K562 (cell line): ENCODE data around the gene IBTK. TPM values are rescaled to one million over a fixed set of nuclear protein-coding genes. Genes with fewer than 3 reads are reported as not detected.

ENCODE experiments used
- ATAC-seq: fragments of 200-7000 bp; cut with Tn5 transposase; 3 replicates; pipeline ENCODE4 v1.9.1; 2020; ENCODE audit warnings: moderate library complexity
- BruUV-seq: library from RNA; stranded (reverse); fragments of 400-500 nt; replicated peaks from 2 replicates; lab custom pipeline; 2021; lab: Mats Ljungman, UMichigan
- CTCF ChIA-PET: fragments of 300-600 bp; formaldehyde crosslinking; extraction: SDS; loops from one replicate; lab custom pipeline; 2021; ENCODE audit warnings: low intra/inter-chr PET ratio; lab: Yijun Ruan, JAX
- POLR2A ChIA-PET: fragments of 300-600, 350-650 bp; sonication (Branson Sonifier 250); formaldehyde crosslinking; extraction: SDS; loops from one replicate; lab custom pipeline; 2021; ENCODE audit warnings: antibody characterized with exemption, inconsistent platforms; lab: Yijun Ruan, JAX
- DNase-seq, 4 experiments: peaks; one replicate each; pipeline versions ENCODE4 v3.0.0 to v3.0.0-alpha.2; 2011 to 2018; ENCODE audit warnings: low spot score in 3 of 4, mixed read lengths in 3 of 4; ENCODE audit errors: extremely low read depth in 1 of 4
- FAIRE-seq: peaks from 2 replicates; lab custom pipeline; 2011; peaks lifted over from hg19 to GRCh38; lab: Jason Lieb, UNC
- H2AFZ ChIP-seq: 2 replicates; pipeline ENCODE4 v1.6.0; 2011; ENCODE audit warnings: low read depth, low read length, control low read depth, inconsistent platforms
- H3K27ac ChIP-seq: fragments of 200-600 bp; 3 replicates; pipeline ENCODE4 v1.8.0; 2011; ENCODE audit warnings: low read depth, mild to moderate bottlenecking, control low read depth, inconsistent platforms, low read length, moderate library complexity, mixed read lengths; ENCODE audit errors: extremely low read depth
- H3K27me3 ChIP-seq, 2 experiments: fragments of 300-600 bp in 1 of 2; 2 replicates in 1 of 2; 3 replicates in 1 of 2; pipeline versions ENCODE4 v1.6.0 to v1.8.0; 2011; ENCODE audit warnings: inconsistent platforms in 2 of 2, low read length in 2 of 2, mild to moderate bottlenecking in 1 of 2, mixed read lengths in 1 of 2, moderate library complexity in 1 of 2; ENCODE audit not compliant: control insufficient read depth in 2 of 2, insufficient read depth in 2 of 2
- H3K36me3 ChIP-seq: fragments of 300-600 bp; 3 replicates; pipeline ENCODE4 v1.8.0; 2011; ENCODE audit warnings: mild to moderate bottlenecking, low read length, inconsistent platforms; ENCODE audit not compliant: control insufficient read depth, insufficient read depth
- H3K4me1 ChIP-seq, 2 experiments: fragments of 200-600 bp in 1 of 2; replicated peaks in 1 of 2; 2 replicates in 1 of 2; 3 replicates in 1 of 2; pipeline versions ENCODE4 v1.5.1 to v1.8.0; 2011; ENCODE audit warnings: inconsistent platforms in 2 of 2, low read length in 2 of 2, mild to moderate bottlenecking in 1 of 2, mixed read lengths in 1 of 2, moderate library complexity in 1 of 2; ENCODE audit not compliant: control insufficient read depth in 2 of 2, insufficient read depth in 2 of 2
- H3K4me2 ChIP-seq: 2 replicates; pipeline ENCODE4 v1.6.1; 2011; ENCODE audit warnings: low read length, control low read depth, inconsistent platforms, mixed read lengths; ENCODE audit not compliant: insufficient read depth
- H3K4me3 ChIP-seq: fragments of 200-600 bp; sonication (generic), shearing (Covaris generic); 2 replicates; pipeline ENCODE4 v1.5.1; 2016; ENCODE audit warnings: control low read depth, inconsistent platforms
- H3K79me2 ChIP-seq: fragments of 200-600 bp; 3 replicates; pipeline ENCODE4 v1.8.0; 2011; ENCODE audit warnings: low read length, inconsistent platforms; ENCODE audit not compliant: control insufficient read depth, insufficient read depth
- H3K9ac ChIP-seq, 2 experiments: 2 replicates each; pipeline versions ENCODE4 v1.6.0 to v1.6.1; 2011; ENCODE audit warnings: low read depth in 2 of 2, low read length in 2 of 2, control low read depth in 1 of 2, inconsistent platforms in 1 of 2, mild to moderate bottlenecking in 1 of 2, mixed read lengths in 1 of 2; ENCODE audit not compliant: insufficient read depth in 1 of 2
- H3K9me1 ChIP-seq: one replicate; pipeline ENCODE4 v1.6.0; 2011; ENCODE audit warnings: inconsistent platforms, mild to moderate bottlenecking, low read length, moderate library complexity; ENCODE audit not compliant: control insufficient read depth, insufficient read depth
- H3K9me3 ChIP-seq: replicated peaks from 2 replicates; pipeline ENCODE4 v1.5.1; 2011; ENCODE audit warnings: low read depth, low read length, inconsistent platforms; ENCODE audit not compliant: control insufficient read depth, insufficient read depth
- H4K20me1 ChIP-seq: replicated peaks from 2 replicates; pipeline ENCODE4 v1.6.1; 2011; ENCODE audit warnings: low read length, inconsistent platforms, mixed read lengths; ENCODE audit not compliant: control insufficient read depth, insufficient read depth
- ATF3 ChIP-seq, 2 experiments: fragments of 450-650 bp in 1 of 2; sonication (generic) in 1 of 2; formaldehyde crosslinking in 1 of 2; IDR thresholded peaks in 1 of 2; conservative IDR thresholded peaks in 1 of 2; 2 replicates each; pipeline versions ENCODE4 v1.6.1 to v1.8.1; 2016 to 2023; ENCODE audit warnings: mild to moderate bottlenecking in 2 of 2, moderate library complexity in 2 of 2, inconsistent platforms in 1 of 2, missing genetic modification reagents in 1 of 2
- FOSL1 ChIP-seq: fragments of 200-800 bp; sonication (Bioruptor generic); conservative IDR thresholded peaks from 2 replicates; pipeline ENCODE4 v1.6.1; 2016; ENCODE audit warnings: missing genetic modification characterization, missing compliant biosample characterization
- JUN ChIP-seq, 2 experiments: sonication (generic) in 1 of 2; formaldehyde crosslinking in 1 of 2; IDR thresholded peaks; 2 replicates each; pipeline versions ENCODE4 v1.6.1 to v1.8.0; 2012 to 2022; ENCODE audit warnings: borderline replicate concordance in 2 of 2, mild to moderate bottlenecking in 2 of 2, improper control_type of control experiment in 1 of 2, low read depth in 1 of 2, low read length in 1 of 2, missing genetic modification reagents in 1 of 2
- JUND ChIP-seq, 2 experiments: IDR thresholded peaks; 2 replicates in 1 of 2; 3 replicates in 1 of 2; pipeline ENCODE4 v1.6.1; 2011; ENCODE audit warnings: borderline replicate concordance in 2 of 2, low read depth in 2 of 2, low read length in 2 of 2, improper control_type of control experiment in 1 of 2, missing biosample characterization in 1 of 2, missing genetic modification characterization in 1 of 2, missing genetic modification reagents in 1 of 2
- KDM2B ChIP-seq: fragments of 250-450 bp; sonication (Bioruptor Pico); IDR thresholded peaks from 2 replicates; pipeline ENCODE4 v1.8.0; 2021; ENCODE audit warnings: mild to moderate bottlenecking, moderate library complexity
- KLF6 ChIP-seq: fragments of 250-450 bp; sonication (Bioruptor Pico); IDR thresholded peaks from 2 replicates; pipeline ENCODE4 v1.4.0; 2020; ENCODE audit warnings: mild to moderate bottlenecking, moderate library complexity, borderline replicate concordance
- NR1H2 ChIP-seq: sonication (generic); formaldehyde crosslinking; IDR thresholded peaks from 2 replicates; pipeline ENCODE4 v1.4.0; 2020; ENCODE audit warnings: mild to moderate bottlenecking, missing genetic modification reagents
- PBX2 ChIP-seq, 2 experiments: IDR thresholded peaks in 1 of 2; conservative IDR thresholded peaks in 1 of 2; 2 replicates each; pipeline ENCODE4 v1.6.1; 2016; ENCODE audit warnings: low read depth in 2 of 2, mild to moderate bottlenecking in 1 of 2, missing compliant biosample characterization in 1 of 2, missing genetic modification characterization in 1 of 2, moderate library complexity in 1 of 2
- PKNOX1 ChIP-seq: fragments of 450-650 bp; IDR thresholded peaks from 2 replicates; pipeline ENCODE4 v1.6.1; 2016
- TAF1 ChIP-seq: IDR thresholded peaks from 2 replicates; pipeline ENCODE4 v1.6.1; 2011; ENCODE audit warnings: mild to moderate bottlenecking, low read length, moderate library complexity; ENCODE audit not compliant: insufficient read depth, control insufficient read depth, severe bottlenecking; ENCODE audit errors: extremely low read depth
- ZBTB2 ChIP-seq: fragments of 450-650 bp; IDR thresholded peaks from 2 replicates; pipeline ENCODE4 v1.6.1; 2016; ENCODE audit warnings: antibody characterized with exemption
- WGBS: fragments of 100-300 bp; shearing (Covaris generic); methylation state at CpG from one replicate; pipeline ENCODE4 v1.1.6; 2016; ENCODE audit warnings: low coverage, mixed read lengths; ENCODE audit not compliant: insufficient coverage; ENCODE audit errors: missing lambda C conversion rate; 5-methylcytosine and 5-hydroxymethylcytosine counted together
- in situ Hi-C: fragments of 300-500 bp; cut with MboI; formaldehyde crosslinking; loops from 4 replicates; pipeline ENCODE4 v1.15.0; 2018; ENCODE audit warnings: inconsistent platforms, mixed read lengths
- intact Hi-C: fragments of 100-400 bp; cut with micrococcal nuclease; formaldehyde crosslinking; loops from 2 replicates; pipeline ENCODE4 v1.14.2; 2022
- polyA plus RNA-seq, 8 experiments: library from polyadenylated mRNA; depleted of rRNA in 4 of 8; stranded (reverse) in 5 of 8; unstranded in 3 of 8; fragments of >200 nt; fragmentation: Nextera tagmentation in 2 of 8; fragmentation: Illumina TruSeq in 1 of 8; extraction: Ambion mirVana in 2 of 8; extraction: Trizol in 1 of 8; gene quantifications; 2 replicates each; pipeline versions ENCODE4 v1.2.1 to v1.2.3, GENCODE V29; 2011 to 2014; ENCODE audit warnings: inconsistent platforms in 1 of 8, missing spikeins in 1 of 8
- total RNA-seq, 7 experiments: library from RNA; depleted of rRNA in 6 of 7; stranded (reverse); fragments of >200 nt in 6 of 7; fragmentation: Illumina TruSeq in 2 of 7; extraction: Trizol in 2 of 7; gene quantifications; 2 replicates each; pipeline versions ENCODE4 v1.2.1 to v1.2.3, GENCODE V29; 2011 to 2021; ENCODE audit warnings: low replicate concordance in 1 of 7

Gene IBTK
- total and polyA plus RNA-seq, 9 of the 15 experiments (the other 6 are each of a cell fraction or from before 2014, with no cell fraction given) = 13.2 to 36.4 (median 21.8) TPM

GRCh38 chr6:82144852-82145340 is 102.6 kb downstream of the IBTK start:
- Histone ChIP-seq H2AFZ (no peak overlapping the region), H3K4me1 (0 out of 5 replicates have a peak, but pooled peaks cover 0 to 4% of the 10 kb centered on the region in 2 experiments), H3K27ac (no peak overlapping the region), H3K27me3 (no peaks in the 10 kb centered on the region), H3K4me2 (no peak overlapping the region), H3K9me3 (no peaks in the 10 kb centered on the region), H3K9ac (no peak overlapping the region), H4K20me1 (no peaks in the 10 kb centered on the region), H3K79me2 (no peaks in the 10 kb centered on the region), H3K9me1 (no peaks in the 10 kb centered on the region), H3K36me3 (no peaks in the 10 kb centered on the region), H3K4me3 (no peak overlapping the region)
- FAIRE-seq (no peak), DNase-seq (peak in 1 of 4 experiments; percentile 4), ATAC-seq (no peak)
- in situ Hi-C loops (no loop called here), intact Hi-C loops (no loop called here)
- CTCF ChIA-PET = no interaction called here
- WGBS = 3% methylated on average over 5 of the region's 5 CpGs
- TF ChIP-seq JUN (IDR thresholded peaks at IDR 0.05; ENCODE audit: borderline replicate concordance, low read depth, low read length) = 0 out of 2 replicates have a peak, but pooled peaks have one; percentile 29
- no peak for TF ChIP-seq JUN (CRISPR knock-in tag; IDR thresholded peaks at IDR 0.05; ENCODE audit: borderline replicate concordance)
- peak; percentile 28 for TF ChIP-seq FOSL1 (tag)
- TF ChIP-seq TAF1 = no peak
- TF ChIP-seq KDM2B (CRISPR knock-in tag) = no peak
- no peak for TF ChIP-seq PBX2 (CRISPR knock-in tag; IDR thresholded peaks at IDR 0.05; ENCODE audit: low read depth)
- TF ChIP-seq PBX2 (tag; conservative IDR thresholded peaks at IDR 0.05; ENCODE audit: low read depth) = peak; percentile 38
- peak; percentile 47 for TF ChIP-seq ATF3 (IDR thresholded peaks at IDR 0.05)
- no peak for TF ChIP-seq ATF3 (CRISPR knock-in tag; conservative IDR thresholded peaks at IDR 0.05)
- no peak for TF ChIP-seq NR1H2 (CRISPR knock-in tag)
- TF ChIP-seq ZBTB2 = no peak
- 0 out of 2 replicates have a peak, but pooled peaks have one; percentile 17 for TF ChIP-seq PKNOX1
- TF ChIP-seq KLF6 (CRISPR knock-in tag) = no peak
- no peak; the same call in 1 of the 2 replicates for TF ChIP-seq JUND (IDR thresholded peaks at IDR 0.05; ENCODE audit: borderline replicate concordance, low read depth, low read length)
- peak; percentile 28; the same call in 1 of the 3 replicates for TF ChIP-seq JUND (tag; IDR thresholded peaks at IDR 0.05; ENCODE audit: borderline replicate concordance, low read depth, low read length)
- BruUV-seq = no TSS peak
- POLR2A ChIA-PET = interaction anchor here (0.6 to 1.3 kb wide), 2 partner anchors 10 to 12 kb away, joined by 3 read pairs; no protein-coding TSS in a partner anchor
